DLD1 (cell line): ENCODE measurements around the gene KRT76.

ENCODE experiments used
- in situ Hi-C: cut with HindIII; loops from 2 replicates; pipeline ENCODE4 v1.10.0; 2017; ENCODE audit warnings: low sequenced_read_pairs

The KRT76 gene

GRCh38 chr12:52813885-52814709 is 37.0 kb upstream of the KRT76 start, which contains the start of gene KRT4:
Gene KRT4, minus strand, starts transcription at chr12:52814116. Its CDS starts 58 bp downstream, at chr12:52814058.
- in situ Hi-C loops: loop anchor here (10.0 kb wide), 1 partner anchor 109 kb away; the partner anchor contains the start of gene KRT77

GRCh38 chr12:52813203-52813819 is 36.2 kb upstream of the KRT76 start:
- in situ Hi-C loops: loop anchor here (10.0 kb wide), 1 partner anchor 109 kb away; the partner anchor contains the start of gene KRT77

- in situ Hi-C loops: loop anchor here (10.0 kb wide), 1 partner anchor 108 kb away; the partner anchor contains the start of gene KRT77
Measured at GRCh38 chr12:52812749-52813148, 35.6 kb upstream of the KRT76 start.

GRCh38 chr12:52812073-52812400 is 34.9 kb upstream of the KRT76 start:
- in situ Hi-C loops: loop anchor here (10.0 kb wide), 1 partner anchor 107 kb away; the partner anchor contains the start of gene KRT77

GRCh38 chr12:52811191-52812072 is 34.3 kb upstream of the KRT76 start:
- in situ Hi-C loops: loop anchor here (10.0 kb wide), 1 partner anchor 107 kb away; the partner anchor contains the start of gene KRT77

GRCh38 chr12:52810554-52810953 is 33.4 kb upstream of the KRT76 start:
- in situ Hi-C loops: loop anchor here (10.0 kb wide), 1 partner anchor 106 kb away; the partner anchor contains the start of gene KRT77

- in situ Hi-C loops: no loop called here
Measured at GRCh38 chr12:52809166-52809565, 32.0 kb upstream of the KRT76 start.

GRCh38 chr12:52808573-52809160 is 31.5 kb upstream of the KRT76 start:
- in situ Hi-C loops: no loop called here

GRCh38 chr12:52807544-52808470 is 30.7 kb upstream of the KRT76 start:
- in situ Hi-C loops: no loop called here

GRCh38 chr12:52806821-52807543 is 29.8 kb upstream of the KRT76 start:
- in situ Hi-C loops: no loop called here

- in situ Hi-C loops: no loop called here
Measured at GRCh38 chr12:52806169-52806811, 29.1 kb upstream of the KRT76 start.

GRCh38 chr12:52805739-52806138 is 28.6 kb upstream of the KRT76 start:
- in situ Hi-C loops: no loop called here

- in situ Hi-C loops: no loop called here
Measured at GRCh38 chr12:52805000-52805399, 27.9 kb upstream of the KRT76 start.

- in situ Hi-C loops: no loop called here
Measured at GRCh38 chr12:52802442-52802841, 25.3 kb upstream of the KRT76 start.

GRCh38 chr12:52801773-52802172 is 24.6 kb upstream of the KRT76 start:
- in situ Hi-C loops: no loop called here

- in situ Hi-C loops: no loop called here
Measured at GRCh38 chr12:52800259-52800917, 23.2 kb upstream of the KRT76 start.

GRCh38 chr12:52799505-52800211 is 22.5 kb upstream of the KRT76 start:
- in situ Hi-C loops: no loop called here
